ENCODE measurements around the gene UBE2G2.

DNA sequence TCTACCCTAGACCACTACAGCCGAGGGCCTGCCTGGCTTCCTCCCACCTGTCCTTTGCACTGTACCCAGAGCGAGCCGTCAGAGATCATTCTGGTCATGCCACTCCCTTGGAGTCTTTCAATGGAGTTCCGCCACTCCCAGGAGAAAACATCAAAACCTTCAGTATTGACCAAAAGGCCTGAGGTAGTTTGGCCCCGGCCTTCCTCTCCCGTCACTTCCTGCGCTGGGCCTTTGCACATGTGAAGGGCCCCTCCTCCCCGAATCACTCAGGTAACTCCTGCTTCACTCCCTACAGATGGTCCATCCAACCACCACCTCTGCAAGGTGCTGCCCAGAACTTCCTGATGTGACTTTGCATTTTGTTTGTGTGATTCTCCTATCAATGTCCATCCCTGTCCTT is 26.6 kb downstream of the UBE2G2 start:
- TF ChIP-seq, protein P1, sequence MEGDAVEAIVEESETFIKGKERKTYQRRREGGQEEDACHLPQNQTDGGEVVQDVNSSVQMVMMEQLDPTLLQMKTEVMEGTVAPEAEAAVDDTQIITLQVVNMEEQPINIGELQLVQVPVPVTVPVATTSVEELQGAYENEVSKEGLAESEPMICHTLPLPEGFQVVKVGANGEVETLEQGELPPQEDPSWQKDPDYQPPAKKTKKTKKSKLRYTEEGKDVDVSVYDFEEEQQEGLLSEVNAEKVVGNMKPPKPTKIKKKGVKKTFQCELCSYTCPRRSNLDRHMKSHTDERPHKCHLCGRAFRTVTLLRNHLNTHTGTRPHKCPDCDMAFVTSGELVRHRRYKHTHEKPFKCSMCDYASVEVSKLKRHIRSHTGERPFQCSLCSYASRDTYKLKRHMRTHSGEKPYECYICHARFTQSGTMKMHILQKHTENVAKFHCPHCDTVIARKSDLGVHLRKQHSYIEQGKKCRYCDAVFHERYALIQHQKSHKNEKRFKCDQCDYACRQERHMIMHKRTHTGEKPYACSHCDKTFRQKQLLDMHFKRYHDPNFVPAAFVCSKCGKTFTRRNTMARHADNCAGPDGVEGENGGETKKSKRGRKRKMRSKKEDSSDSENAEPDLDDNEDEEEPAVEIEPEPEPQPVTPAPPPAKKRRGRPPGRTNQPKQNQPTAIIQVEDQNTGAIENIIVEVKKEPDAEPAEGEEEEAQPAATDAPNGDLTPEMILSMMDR (IDR thresholded peaks at IDR 0.05; ENCODE audit: poor library complexity, severe bottlenecking): no peak
- TF ChIP-seq POLR2AphosphoS5 (IDR thresholded peaks at IDR 0.05) (no peak), EZH2 (IDR thresholded peaks at IDR 0.05; ENCODE audit: borderline replicate concordance, insufficient read depth, low read length, poor library complexity, severe bottlenecking) (no peak)

Data from neural cell (in vitro differentiated cells).